RWPE1 (cell line): ENCODE data around the gene WWOX.

Source experiments
- CTCF ChIA-PET: fragments of 350-600 bp; sonication (Branson Sonifier 250); formaldehyde crosslinking; extraction: SDS; loops from one replicate; lab custom pipeline; 2021; lab: Yijun Ruan, JAX
- POLR2A ChIA-PET: fragments of 400-600 bp; formaldehyde crosslinking; extraction: SDS; loops from one replicate; lab custom pipeline; 2020; ENCODE audit warnings: antibody characterized with exemption; ENCODE audit not compliant: low non-redundant PET; lab: Yijun Ruan, JAX
- DNase-seq: peaks from one replicate; pipeline ENCODE4 v3.0.0; 2012; ENCODE audit warnings: low spot score
- H3K27ac ChIP-seq: fragments of 450-650 bp; 2 replicates; pipeline ENCODE4 v1.5.1; 2017
- TF ChIP-seq, protein P1 (sequence below): fragments of 450-650 bp; conservative IDR thresholded peaks from 2 replicates; pipeline ENCODE4 v1.5.1; 2017; ENCODE audit warnings: low read depth, mild to moderate bottlenecking

The WWOX gene

DNA sequence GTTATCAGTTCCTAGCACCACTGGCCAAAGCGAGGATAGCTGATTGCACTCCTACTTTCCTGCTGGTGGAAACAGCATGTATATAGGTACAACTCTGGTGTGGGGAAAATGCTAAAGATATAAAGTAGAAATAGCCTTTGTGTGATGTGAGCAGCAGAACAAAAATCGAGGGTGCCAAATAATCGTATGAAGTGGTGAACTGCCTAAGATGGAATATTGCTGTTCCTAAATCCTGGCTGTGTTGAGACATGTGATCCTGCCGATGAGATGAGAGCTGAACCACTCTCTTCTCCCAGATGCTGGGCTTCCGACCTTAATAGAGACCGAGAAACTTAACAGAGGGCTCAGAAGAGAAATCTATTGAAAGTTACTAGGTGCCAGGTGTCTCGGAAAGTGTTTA is 117.8 kb downstream of the WWOX start:
- H3K27ac ChIP-seq: no peak overlapping the region
- ChIA-PET CTCF (interaction anchor here (0.6 kb wide), 2 partner anchors 76 to 1064 kb away, joined by 3 read pairs; no protein-coding TSS in a partner anchor), POLR2A (no interaction called here)
- no peak for DNase-seq
- TF ChIP-seq, protein P1, sequence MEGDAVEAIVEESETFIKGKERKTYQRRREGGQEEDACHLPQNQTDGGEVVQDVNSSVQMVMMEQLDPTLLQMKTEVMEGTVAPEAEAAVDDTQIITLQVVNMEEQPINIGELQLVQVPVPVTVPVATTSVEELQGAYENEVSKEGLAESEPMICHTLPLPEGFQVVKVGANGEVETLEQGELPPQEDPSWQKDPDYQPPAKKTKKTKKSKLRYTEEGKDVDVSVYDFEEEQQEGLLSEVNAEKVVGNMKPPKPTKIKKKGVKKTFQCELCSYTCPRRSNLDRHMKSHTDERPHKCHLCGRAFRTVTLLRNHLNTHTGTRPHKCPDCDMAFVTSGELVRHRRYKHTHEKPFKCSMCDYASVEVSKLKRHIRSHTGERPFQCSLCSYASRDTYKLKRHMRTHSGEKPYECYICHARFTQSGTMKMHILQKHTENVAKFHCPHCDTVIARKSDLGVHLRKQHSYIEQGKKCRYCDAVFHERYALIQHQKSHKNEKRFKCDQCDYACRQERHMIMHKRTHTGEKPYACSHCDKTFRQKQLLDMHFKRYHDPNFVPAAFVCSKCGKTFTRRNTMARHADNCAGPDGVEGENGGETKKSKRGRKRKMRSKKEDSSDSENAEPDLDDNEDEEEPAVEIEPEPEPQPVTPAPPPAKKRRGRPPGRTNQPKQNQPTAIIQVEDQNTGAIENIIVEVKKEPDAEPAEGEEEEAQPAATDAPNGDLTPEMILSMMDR: no peak

DNA sequence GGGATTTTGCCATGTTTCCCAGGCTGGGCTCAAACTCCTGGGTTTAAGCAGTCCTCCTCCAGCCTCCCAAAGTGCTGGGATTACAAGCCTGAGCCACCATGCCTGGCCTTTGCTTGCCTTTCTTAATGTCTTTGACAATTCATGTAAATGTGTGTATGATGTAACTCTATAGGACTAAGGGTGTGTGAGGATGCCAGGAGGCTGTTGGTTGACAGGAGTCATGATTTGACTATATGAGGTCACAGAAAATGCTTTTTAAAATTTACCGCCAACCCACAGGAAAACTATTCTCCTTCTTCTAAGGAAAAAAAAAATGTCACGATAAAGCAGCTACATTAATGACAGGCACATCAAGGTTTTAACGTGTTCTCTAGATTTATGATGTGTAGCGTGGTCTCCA is 118.8 kb downstream of the WWOX start:
- TF ChIP-seq, protein P1: no peak
- H3K27ac ChIP-seq: no peak overlapping the region
- no peak for DNase-seq
- ChIA-PET POLR2A (no interaction called here), CTCF (no interaction called here)

- ChIA-PET CTCF (no interaction called here), POLR2A (no interaction called here)
- H3K27ac ChIP-seq: no peak overlapping the region
- TF ChIP-seq, protein P1: no peak
- DNase-seq: no peak
Observed at GRCh38 chr16:78218856-78219651, 119.6 kb downstream of the WWOX start.

GRCh38 chr16:78220571-78220970 is 121.1 kb downstream of the WWOX start:
- ChIA-PET CTCF (no interaction called here), POLR2A (interaction anchor here (0.6 kb wide), 1 partner anchor 424 kb away, joined by 3 read pairs; no protein-coding TSS in a partner anchor)

DNA sequence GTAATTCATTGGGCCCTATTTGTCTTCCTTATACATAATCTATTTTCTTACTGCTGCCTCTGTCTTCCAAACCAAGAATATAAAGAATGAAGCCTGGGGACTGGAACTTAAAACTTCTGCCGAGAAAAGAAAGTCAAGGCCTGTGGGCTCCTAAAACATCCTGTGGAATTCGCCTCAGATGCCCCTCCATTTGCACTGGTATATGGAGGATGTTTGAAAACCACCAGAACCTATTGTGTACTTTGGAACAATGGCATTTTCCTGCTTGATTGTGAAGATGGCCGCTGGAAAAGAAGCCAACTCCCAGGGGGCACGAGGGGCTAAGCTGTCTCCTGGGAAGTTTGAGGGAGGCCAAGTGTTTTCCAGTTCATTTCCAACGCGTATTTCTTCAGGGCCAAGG is 122.4 kb downstream of the WWOX start:
- no peak for DNase-seq
- ChIA-PET CTCF (no interaction called here), POLR2A (no interaction called here)
- no peak overlapping the region for H3K27ac ChIP-seq
- TF ChIP-seq, protein P1: no peak

More at GRCh38 chr16:78220571-78220970, 121.1 kb downstream of the WWOX start:
- DNase-seq: no peak
- no peak overlapping the region for H3K27ac ChIP-seq
- TF ChIP-seq, protein P1: no peak

DNA sequence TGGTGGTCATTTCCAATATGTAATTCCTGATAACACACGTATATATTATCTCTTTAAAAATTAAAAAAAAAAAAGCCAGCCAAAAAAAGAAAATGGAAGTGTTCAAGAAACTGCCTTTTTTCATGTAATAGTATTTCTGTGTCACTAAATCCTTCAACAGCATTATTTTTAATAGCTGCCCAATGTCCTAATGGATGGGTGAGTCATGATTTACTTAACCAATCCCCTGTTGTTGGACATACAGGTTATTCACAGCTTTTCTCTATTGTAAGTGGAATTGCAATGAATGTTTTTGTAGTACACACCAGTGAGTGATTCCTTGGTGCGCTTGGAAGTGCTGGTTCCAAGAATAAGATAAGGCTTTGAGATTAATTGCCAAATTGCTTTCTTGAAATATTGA is 124.9 kb downstream of the WWOX start:
- TF ChIP-seq, protein P1: no peak
- no peak for DNase-seq
- H3K27ac ChIP-seq: no peak overlapping the region
- ChIA-PET CTCF (no interaction called here), POLR2A (no interaction called here)
